Measurements from ENCODE around the gene CTNNAL1.

CTNNAL1 gene

DNA sequence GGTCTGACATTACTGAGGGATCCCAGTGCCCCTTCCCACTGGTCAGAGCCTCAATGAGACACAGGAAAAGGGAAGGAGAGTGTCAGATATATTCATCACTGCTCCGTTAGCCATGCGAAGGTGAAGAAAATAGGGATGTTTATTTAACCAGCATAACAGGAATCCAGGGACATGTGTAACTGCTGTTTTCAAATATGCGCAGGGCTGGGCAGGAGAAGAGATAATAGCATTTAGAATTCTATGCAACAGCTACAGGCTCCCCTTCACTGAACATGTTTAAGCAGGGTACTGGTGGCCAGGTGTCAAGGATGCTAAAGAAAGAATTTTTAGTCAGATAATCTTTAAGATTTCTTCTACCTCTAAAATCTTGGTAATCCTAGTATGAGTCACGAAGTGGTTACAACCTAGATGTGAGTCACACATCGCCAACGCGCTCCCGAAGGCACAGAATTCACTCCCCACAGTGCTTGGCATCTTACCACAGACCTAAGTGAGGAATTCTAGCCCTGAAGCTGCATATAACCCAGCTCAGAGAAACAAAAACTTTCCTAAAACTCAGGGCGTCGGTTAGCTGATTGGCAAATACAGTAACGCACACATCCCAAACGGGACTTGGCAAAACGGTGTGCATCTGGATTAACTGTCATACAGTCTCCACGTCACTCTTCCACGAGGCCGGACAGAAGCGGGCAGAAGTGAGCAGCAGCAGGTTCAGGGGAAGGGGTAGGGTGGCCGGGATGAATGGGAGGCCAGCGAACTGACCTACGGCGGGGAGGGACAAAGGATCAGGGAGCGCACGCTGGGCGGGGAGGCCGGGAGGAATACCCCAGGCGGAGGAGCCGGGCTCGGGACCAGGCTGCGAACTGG, 1.1 kb downstream of the CTNNAL1 start:
- H3K14ac ChIP-seq (ENCODE audit: low read length) = no peak overlapping the region
- no peak overlapping the region for H4K91ac ChIP-seq (ENCODE audit: low read depth, low read length, poor library complexity)
- H3K4me3 ChIP-seq (ENCODE audit: low read length in 2 of 2) = peak overlapping the region; percentile 66 to 98
- peak overlapping the region; percentile 61 for H3K27ac ChIP-seq (replicated peaks; ENCODE audit: low read length)
- no peak overlapping the region for H2BK15ac ChIP-seq (ENCODE audit: low read length)
- H3K79me1 ChIP-seq (ENCODE audit: low read depth, low read length) = peaks cover 4% of the 10 kb centered on the region
- H2BK120ac ChIP-seq (ENCODE audit: low read depth, low read length) = no peak overlapping the region
- no CpG with 5 or more reads among the region's 29 CpGs for WGBS, 2 donors (ENCODE audit: extremely low coverage in 2 of 2, insufficient read length in 2 of 2, insufficient replicate concordance in 1 of 2)
- H3K4me1 ChIP-seq (ENCODE audit: control insufficient read depth in 2 of 2, insufficient read depth in 1 of 2, low read depth in 1 of 2, low read length in 2 of 2) = peaks cover 9 to 22% of the 10 kb centered on the region in 2 donors
- peak; percentile 45 for DNase-seq (ENCODE audit: low spot score)
- H4K8ac ChIP-seq (ENCODE audit: low read depth, low read length) = no peak overlapping the region
- H3K4ac ChIP-seq (ENCODE audit: low read length) = no peak overlapping the region
- peaks cover 0 to 10% of the 10 kb centered on the region in 2 donors for H3K36me3 ChIP-seq (replicated peaks in 1 of 2; ENCODE audit: control insufficient read depth in 2 of 2, insufficient read depth in 2 of 2, low read length in 2 of 2)
- no peak overlapping the region for H3K23ac ChIP-seq (ENCODE audit: low read depth, low read length, poor library complexity)
- peak overlapping the region; percentile 94 for H2AFZ ChIP-seq (ENCODE audit: low read length)
- no peak overlapping the region for H2AK5ac ChIP-seq (ENCODE audit: low read depth, low read length)
- H3K18ac ChIP-seq (ENCODE audit: low read length) = peak overlapping the region; percentile 94
- H3K9me3 ChIP-seq (replicated peaks in 1 of 2; ENCODE audit: control insufficient read depth in 2 of 2, insufficient read depth in 1 of 2, low read depth in 1 of 2, low read length in 2 of 2) = peaks cover 0 to 5% of the 10 kb centered on the region in 2 donors
- peak overlapping the region; percentile 52 for H3K9ac ChIP-seq (ENCODE audit: low read depth, low read length, poor library complexity)
- no peaks in the 10 kb centered on the region for H3K27me3 ChIP-seq (ENCODE audit: control insufficient read depth in 3 of 3, insufficient read depth in 3 of 3, low read depth in 1 of 3, low read length in 3 of 3)
- peak overlapping the region; percentile 65 for H3K4me2 ChIP-seq (ENCODE audit: insufficient read depth, low read length, poor library complexity, severe bottlenecking)
- no peak overlapping the region for H2BK12ac ChIP-seq (ENCODE audit: low read length)
- H2BK5ac ChIP-seq (ENCODE audit: low read length) = peak overlapping the region; percentile 10

- no peaks in the 10 kb centered on the region for H3K27me3 ChIP-seq (ENCODE audit: control insufficient read depth in 3 of 3, insufficient read depth in 3 of 3, low read depth in 1 of 3, low read length in 3 of 3)
- peaks cover 0 to 8% of the 10 kb centered on the region in 2 donors for H3K36me3 ChIP-seq (replicated peaks in 1 of 2; ENCODE audit: control insufficient read depth in 2 of 2, insufficient read depth in 2 of 2, low read length in 2 of 2)
- no peak overlapping the region for H2BK12ac ChIP-seq (ENCODE audit: low read length)
- no peak overlapping the region for H3K27ac ChIP-seq (replicated peaks; ENCODE audit: low read length)
- peaks cover 4% of the 10 kb centered on the region for H3K79me1 ChIP-seq (ENCODE audit: low read depth, low read length)
- no peak for DNase-seq (ENCODE audit: low spot score)
- H4K91ac ChIP-seq (ENCODE audit: low read depth, low read length, poor library complexity) = no peak overlapping the region
- H2AFZ ChIP-seq (ENCODE audit: low read length) = no peak overlapping the region
- no peak overlapping the region for H3K18ac ChIP-seq (ENCODE audit: low read length)
- H2BK5ac ChIP-seq (ENCODE audit: low read length) = no peak overlapping the region
- no peak overlapping the region for H3K14ac ChIP-seq (ENCODE audit: low read length)
- no peak overlapping the region for H3K23ac ChIP-seq (ENCODE audit: low read depth, low read length, poor library complexity)
- H3K9me3 ChIP-seq (replicated peaks in 1 of 2; ENCODE audit: control insufficient read depth in 2 of 2, insufficient read depth in 1 of 2, low read depth in 1 of 2, low read length in 2 of 2) = peaks cover 0 to 5% of the 10 kb centered on the region in 2 donors
- no peak overlapping the region for H3K4me2 ChIP-seq (ENCODE audit: insufficient read depth, low read length, poor library complexity, severe bottlenecking)
- no peak overlapping the region for H4K8ac ChIP-seq (ENCODE audit: low read depth, low read length)
- H3K9ac ChIP-seq (ENCODE audit: low read depth, low read length, poor library complexity) = no peak overlapping the region
- H2BK15ac ChIP-seq (ENCODE audit: low read length) = no peak overlapping the region
- no peak overlapping the region for H3K4ac ChIP-seq (ENCODE audit: low read length)
- no peak overlapping the region for H2BK120ac ChIP-seq (ENCODE audit: low read depth, low read length)
- H3K4me3 ChIP-seq (ENCODE audit: low read length in 2 of 2) = no peak overlapping the region
- H2AK5ac ChIP-seq (ENCODE audit: low read depth, low read length) = no peak overlapping the region
- H3K4me1 ChIP-seq (ENCODE audit: control insufficient read depth in 2 of 2, insufficient read depth in 1 of 2, low read depth in 1 of 2, low read length in 2 of 2) = peaks cover 9 to 20% of the 10 kb centered on the region in 2 donors
These were observed 2.0 kb downstream of the CTNNAL1 start for GRCh38 chr9:109011231-109011671.

DNA sequence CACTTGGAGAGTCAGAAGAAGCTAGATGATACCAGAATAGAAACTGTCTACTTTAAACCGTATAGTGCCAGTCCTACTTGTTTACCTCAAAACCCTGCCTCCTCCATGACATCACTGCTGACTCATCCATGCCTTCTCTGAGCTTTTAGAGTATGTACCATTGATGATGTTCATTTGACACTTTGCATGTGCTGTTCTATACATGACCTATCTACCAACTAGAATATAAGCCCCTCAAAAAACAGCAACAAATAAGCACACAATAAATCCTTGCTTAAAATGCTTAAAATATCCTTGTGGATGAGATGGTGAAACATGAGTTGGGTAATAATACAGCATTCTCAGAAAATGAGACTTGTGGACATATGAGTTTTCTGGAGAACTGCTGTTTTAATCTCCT, 2.6 kb downstream of the CTNNAL1 start:
- H2AFZ ChIP-seq (ENCODE audit: low read length) = no peak overlapping the region
- H4K8ac ChIP-seq (ENCODE audit: low read depth, low read length) = no peak overlapping the region
- no peaks in the 10 kb centered on the region for H3K27me3 ChIP-seq (ENCODE audit: control insufficient read depth in 3 of 3, insufficient read depth in 3 of 3, low read depth in 1 of 3, low read length in 3 of 3)
- no peak overlapping the region for H2BK12ac ChIP-seq (ENCODE audit: low read length)
- no peak overlapping the region for H3K27ac ChIP-seq (replicated peaks; ENCODE audit: low read length)
- H3K79me1 ChIP-seq (ENCODE audit: low read depth, low read length) = peaks cover 4% of the 10 kb centered on the region
- no peak overlapping the region for H3K9ac ChIP-seq (ENCODE audit: low read depth, low read length, poor library complexity)
- no peak overlapping the region for H3K4me3 ChIP-seq (ENCODE audit: low read length in 2 of 2)
- H2BK5ac ChIP-seq (ENCODE audit: low read length) = no peak overlapping the region
- H3K18ac ChIP-seq (ENCODE audit: low read length) = no peak overlapping the region
- no peak overlapping the region for H3K4me2 ChIP-seq (ENCODE audit: insufficient read depth, low read length, poor library complexity, severe bottlenecking)
- peaks cover 0 to 8% of the 10 kb centered on the region in 2 donors for H3K36me3 ChIP-seq (replicated peaks in 1 of 2; ENCODE audit: control insufficient read depth in 2 of 2, insufficient read depth in 2 of 2, low read length in 2 of 2)
- no peak overlapping the region for H2AK5ac ChIP-seq (ENCODE audit: low read depth, low read length)
- H2BK15ac ChIP-seq (ENCODE audit: low read length) = no peak overlapping the region
- H3K14ac ChIP-seq (ENCODE audit: low read length) = no peak overlapping the region
- no peak for DNase-seq (ENCODE audit: low spot score)
- H3K4me1 ChIP-seq (ENCODE audit: control insufficient read depth in 2 of 2, insufficient read depth in 1 of 2, low read depth in 1 of 2, low read length in 2 of 2) = peaks cover 9 to 16% of the 10 kb centered on the region in 2 donors
- no CpG with 5 or more reads among the region's 1 CpG for WGBS, 2 donors (ENCODE audit: extremely low coverage in 2 of 2, insufficient read length in 2 of 2, insufficient replicate concordance in 1 of 2)
- peaks cover 0 to 5% of the 10 kb centered on the region in 2 donors for H3K9me3 ChIP-seq (replicated peaks in 1 of 2; ENCODE audit: control insufficient read depth in 2 of 2, insufficient read depth in 1 of 2, low read depth in 1 of 2, low read length in 2 of 2)
- H4K91ac ChIP-seq (ENCODE audit: low read depth, low read length, poor library complexity) = no peak overlapping the region
- no peak overlapping the region for H2BK120ac ChIP-seq (ENCODE audit: low read depth, low read length)
- H3K23ac ChIP-seq (ENCODE audit: low read depth, low read length, poor library complexity) = no peak overlapping the region
- H3K4ac ChIP-seq (ENCODE audit: low read length) = no peak overlapping the region

DNA sequence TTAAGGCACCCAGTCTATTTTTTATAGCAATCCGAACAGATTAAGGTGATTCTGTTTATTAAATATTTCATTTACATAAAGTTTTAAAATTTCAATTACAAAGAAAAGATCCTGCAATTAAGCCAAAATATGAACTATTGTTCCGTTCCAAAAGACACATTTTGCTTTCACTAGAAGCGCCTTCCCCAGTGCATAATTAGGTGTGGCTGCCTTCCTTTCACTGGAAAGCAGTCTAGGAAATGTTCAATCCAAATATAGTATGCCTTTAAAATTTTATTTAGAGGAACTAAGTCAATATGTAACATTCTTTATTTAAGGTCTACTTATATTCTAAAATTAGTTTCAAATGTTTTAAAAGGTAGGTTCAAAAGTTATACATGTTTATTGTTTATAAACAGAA, 7.6 kb downstream of the CTNNAL1 start:
- no peak overlapping the region for H3K9ac ChIP-seq (ENCODE audit: low read depth, low read length, poor library complexity)
- H3K18ac ChIP-seq (ENCODE audit: low read length) = no peak overlapping the region
- no peaks in the 10 kb centered on the region for H3K79me1 ChIP-seq (ENCODE audit: low read depth, low read length)
- H2BK12ac ChIP-seq (ENCODE audit: low read length) = no peak overlapping the region
- H2BK120ac ChIP-seq (ENCODE audit: low read depth, low read length) = no peak overlapping the region
- H3K23ac ChIP-seq (ENCODE audit: low read depth, low read length, poor library complexity) = no peak overlapping the region
- no peak overlapping the region for H2BK15ac ChIP-seq (ENCODE audit: low read length)
- no peak overlapping the region for H3K4ac ChIP-seq (ENCODE audit: low read length)
- peaks cover 0 to 13% of the 10 kb centered on the region in 2 donors for H3K36me3 ChIP-seq (replicated peaks in 1 of 2; ENCODE audit: control insufficient read depth in 2 of 2, insufficient read depth in 2 of 2, low read length in 2 of 2)
- H2AFZ ChIP-seq (ENCODE audit: low read length) = no peak overlapping the region
- H3K9me3 ChIP-seq (replicated peaks in 1 of 2; ENCODE audit: control insufficient read depth in 2 of 2, insufficient read depth in 1 of 2, low read depth in 1 of 2, low read length in 2 of 2) = peaks cover 2 to 33% of the 10 kb centered on the region in 2 donors
- H3K4me2 ChIP-seq (ENCODE audit: insufficient read depth, low read length, poor library complexity, severe bottlenecking) = no peak overlapping the region
- H4K91ac ChIP-seq (ENCODE audit: low read depth, low read length, poor library complexity) = no peak overlapping the region
- no peaks in the 10 kb centered on the region for H3K27me3 ChIP-seq (ENCODE audit: control insufficient read depth in 3 of 3, insufficient read depth in 3 of 3, low read depth in 1 of 3, low read length in 3 of 3)
- no peak overlapping the region for H3K27ac ChIP-seq (replicated peaks; ENCODE audit: low read length)
- H3K14ac ChIP-seq (ENCODE audit: low read length) = no peak overlapping the region
- no peak for DNase-seq (ENCODE audit: low spot score)
- no CpG with 5 or more reads among the region's 3 CpGs for WGBS, 2 donors (ENCODE audit: extremely low coverage in 2 of 2, insufficient read length in 2 of 2, insufficient replicate concordance in 1 of 2)
- peaks cover 0 to under 1% of the 10 kb centered on the region in 2 donors for H3K4me1 ChIP-seq (ENCODE audit: control insufficient read depth in 2 of 2, insufficient read depth in 1 of 2, low read depth in 1 of 2, low read length in 2 of 2)
- H3K4me3 ChIP-seq (ENCODE audit: low read length in 2 of 2) = no peak overlapping the region
- no peak overlapping the region for H2AK5ac ChIP-seq (ENCODE audit: low read depth, low read length)
- no peak overlapping the region for H4K8ac ChIP-seq (ENCODE audit: low read depth, low read length)
- no peak overlapping the region for H2BK5ac ChIP-seq (ENCODE audit: low read length)

Measured in neuronal stem cell (in vitro differentiated cells).